Loucy (cell line): ENCODE results near the gene SRRM3.

Source experiments
- CTCF ChIP-seq: fragments of 200-600 bp; sonication (generic); conservative IDR thresholded peaks from 2 replicates; pipeline ENCODE4 v1.5.1; 2014; ENCODE audit warnings: mild to moderate bottlenecking, antibody characterized with exemption, low read length
- EZH2phosphoT487 ChIP-seq: fragments of 200-600 bp; IDR thresholded peaks from 2 replicates; pipeline ENCODE4 v1.6.1; 2018; ENCODE audit warnings: antibody characterized with exemption, mild to moderate bottlenecking, moderate library complexity, borderline replicate concordance

GRCh38 chr7:76326646-76327233 lies 125.0 kb downstream of the SRRM3 start:
- no peak for TF ChIP-seq CTCF
- no peak for TF ChIP-seq EZH2phosphoT487
